Activated gamma-delta T cell (primary cell): ENCODE results near the gene PDE11A.
"Not testable (repeated sequence)": the region's sequence is repeated elsewhere in the genome, so short reads cannot be mapped to it uniquely, and the experiment has no call there.

Experiments
- DNase-seq: peaks from one replicate; lab custom pipeline; 2025; lab: John Stamatoyannopoulos, UW

The PDE11A gene

GRCh38 chr2:178074123-178075005 lies 1.8 kb upstream of the PDE11A start:
- no peak for DNase-seq

- no peak for DNase-seq
These were observed 586 bp downstream of the PDE11A start for GRCh38 chr2:178072000-178072382.

- DNase-seq = no peak
These were observed 1.8 kb downstream of the PDE11A start for GRCh38 chr2:178070824-178071223.

- no peak for DNase-seq
These were observed 3.0 kb downstream of the PDE11A start for GRCh38 chr2:178069551-178069950.

GRCh38 chr2:178068823-178069454 lies 3.6 kb downstream of the PDE11A start:
- DNase-seq = no peak

- DNase-seq = no peak
These were observed 5.5 kb downstream of the PDE11A start for GRCh38 chr2:178066890-178067669.

- DNase-seq = no peak
These were observed 6.3 kb downstream of the PDE11A start for GRCh38 chr2:178066324-178066723.

GRCh38 chr2:178059681-178060080 lies 12.9 kb downstream of the PDE11A start:
- no peak for DNase-seq

- no peak for DNase-seq
These were observed 13.5 kb downstream of the PDE11A start for GRCh38 chr2:178059111-178059510.

- no peak for DNase-seq
These were observed 15.3 kb downstream of the PDE11A start for GRCh38 chr2:178057179-178057680.

- DNase-seq = no peak
These were observed 16.2 kb downstream of the PDE11A start for GRCh38 chr2:178056345-178056744.

- DNase-seq = not testable (repeated sequence)
These were observed 21.3 kb downstream of the PDE11A start for GRCh38 chr2:178051257-178051656.

- DNase-seq = no peak
These were observed 25.2 kb downstream of the PDE11A start for GRCh38 chr2:178047391-178047790.

GRCh38 chr2:178044836-178045235 lies 27.7 kb downstream of the PDE11A start:
- no peak for DNase-seq

GRCh38 chr2:178043266-178043665 lies 29.3 kb downstream of the PDE11A start:
- DNase-seq = no peak

GRCh38 chr2:178033583-178033982 lies 39.0 kb downstream of the PDE11A start:
- not testable (repeated sequence) for DNase-seq

GRCh38 chr2:178029342-178029741 lies 43.2 kb downstream of the PDE11A start:
- no peak for DNase-seq

- no peak for DNase-seq
These were observed 46.9 kb downstream of the PDE11A start for GRCh38 chr2:178025551-178026185.

- no peak for DNase-seq
These were observed 54.4 kb downstream of the PDE11A start for GRCh38 chr2:178018141-178018540.

- DNase-seq = no peak
These were observed 56.0 kb downstream of the PDE11A start for GRCh38 chr2:178016612-178017011.

GRCh38 chr2:178012639-178013038 lies 59.9 kb downstream of the PDE11A start:
- DNase-seq = no peak

- no peak for DNase-seq
These were observed 62.8 kb downstream of the PDE11A start for GRCh38 chr2:178009813-178010212.
